Thoracic aorta (tissue), 2 donors: Measurements from ENCODE around the gene GTF3C4. TPM values are rescaled to one million over a fixed set of nuclear protein-coding genes. Genes with fewer than 3 reads are reported as not detected.

Experiments
- ATAC-seq: fragments of 150-250 bp; one replicate; pipeline ENCODE4 v1.8.0; 2017; ENCODE audit warnings: low read depth; ENCODE audit not compliant: insufficient number of reproducible peaks, low FRiP score
- DNase-seq: peaks from one replicate; pipeline ENCODE4 v3.0.0-alpha.2; 2020; ENCODE audit warnings: low spot score
- H3K27ac ChIP-seq, 2 donors: fragments of 200-600 bp; sonication (generic); 1 replicate in 1 of 2; 2 replicates in 1 of 2; pipeline ENCODE4 v1.5.1; 2016; ENCODE audit warnings: mild to moderate bottlenecking in 2 of 2, moderate library complexity in 2 of 2
- H3K27me3 ChIP-seq: fragments of 200-600 bp; sonication (generic); replicated peaks from 2 replicates; pipeline ENCODE4 v1.6.0; 2016; ENCODE audit warnings: mild to moderate bottlenecking; ENCODE audit not compliant: insufficient read depth
- H3K36me3 ChIP-seq: fragments of 200-600 bp; sonication (generic); one replicate; pipeline ENCODE4 v1.5.1; 2016
- H3K4me1 ChIP-seq, 2 donors: fragments of 200-600 bp; sonication (generic); 1 replicate in 1 of 2; 2 replicates in 1 of 2; pipeline versions ENCODE4 v1.5.1 to v1.6.0; 2016; ENCODE audit warnings: low read depth in 2 of 2, mild to moderate bottlenecking in 1 of 2; ENCODE audit not compliant: control insufficient read depth in 1 of 2
- H3K4me3 ChIP-seq: fragments of 200-600 bp; sonication (generic); 2 replicates; pipeline ENCODE4 v1.5.1; 2016; ENCODE audit warnings: mild to moderate bottlenecking
- H3K9me3 ChIP-seq: fragments of 200-600 bp; sonication (generic); 2 replicates; pipeline ENCODE4 v1.5.1; 2016
- total RNA-seq, 2 donors: library from RNA; depleted of rRNA; stranded (reverse); fragments of >200 nt; gene quantifications; one replicate each; pipeline versions ENCODE4 v1.1.0 to v1.2.3, GENCODE V29; 2016
- TF ChIP-seq, protein P1 (sequence below): fragments of 200-600 bp; sonication (generic); IDR thresholded peaks from one replicate; pipeline ENCODE4 v1.5.1; 2019; ENCODE audit warnings: antibody characterized with exemption

Gene GTF3C4
- total RNA-seq, 2 donors from 2014 or later, result 7.2 to 16.4 TPM

DNA sequence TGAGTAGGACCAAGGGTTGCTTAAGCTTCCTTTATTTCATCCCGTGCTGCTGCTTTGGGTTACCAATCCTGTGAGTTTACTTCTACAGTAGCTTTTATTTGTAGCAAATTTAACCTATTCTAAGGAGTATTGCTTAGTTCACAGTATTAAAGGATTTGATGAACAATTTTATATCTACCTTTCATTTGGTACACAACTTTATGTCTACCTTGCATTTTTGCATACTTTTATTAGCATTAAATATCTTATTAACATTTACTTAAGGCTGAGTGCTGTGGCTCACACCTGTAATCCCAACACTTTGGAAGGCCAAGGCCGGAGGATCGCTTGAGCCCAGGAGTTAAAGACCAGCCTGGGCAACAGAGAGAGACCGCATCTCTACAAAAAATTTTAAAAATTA lies 4.2 kb downstream of the GTF3C4 start:
- TF ChIP-seq, protein P1, sequence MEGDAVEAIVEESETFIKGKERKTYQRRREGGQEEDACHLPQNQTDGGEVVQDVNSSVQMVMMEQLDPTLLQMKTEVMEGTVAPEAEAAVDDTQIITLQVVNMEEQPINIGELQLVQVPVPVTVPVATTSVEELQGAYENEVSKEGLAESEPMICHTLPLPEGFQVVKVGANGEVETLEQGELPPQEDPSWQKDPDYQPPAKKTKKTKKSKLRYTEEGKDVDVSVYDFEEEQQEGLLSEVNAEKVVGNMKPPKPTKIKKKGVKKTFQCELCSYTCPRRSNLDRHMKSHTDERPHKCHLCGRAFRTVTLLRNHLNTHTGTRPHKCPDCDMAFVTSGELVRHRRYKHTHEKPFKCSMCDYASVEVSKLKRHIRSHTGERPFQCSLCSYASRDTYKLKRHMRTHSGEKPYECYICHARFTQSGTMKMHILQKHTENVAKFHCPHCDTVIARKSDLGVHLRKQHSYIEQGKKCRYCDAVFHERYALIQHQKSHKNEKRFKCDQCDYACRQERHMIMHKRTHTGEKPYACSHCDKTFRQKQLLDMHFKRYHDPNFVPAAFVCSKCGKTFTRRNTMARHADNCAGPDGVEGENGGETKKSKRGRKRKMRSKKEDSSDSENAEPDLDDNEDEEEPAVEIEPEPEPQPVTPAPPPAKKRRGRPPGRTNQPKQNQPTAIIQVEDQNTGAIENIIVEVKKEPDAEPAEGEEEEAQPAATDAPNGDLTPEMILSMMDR, result no peak
- no peak for ATAC-seq
- no peaks in the 10 kb centered on the region for H3K9me3 ChIP-seq
- H3K27ac ChIP-seq, result no peak overlapping the region
- H3K27me3 ChIP-seq, result no peaks in the 10 kb centered on the region
- no peak for DNase-seq
- no peak overlapping the region for H3K4me3 ChIP-seq
- H3K4me1 ChIP-seq, result peaks cover 11 to 47% of the 10 kb centered on the region in 2 donors
- H3K36me3 ChIP-seq, result peaks cover 16% of the 10 kb centered on the region

DNA sequence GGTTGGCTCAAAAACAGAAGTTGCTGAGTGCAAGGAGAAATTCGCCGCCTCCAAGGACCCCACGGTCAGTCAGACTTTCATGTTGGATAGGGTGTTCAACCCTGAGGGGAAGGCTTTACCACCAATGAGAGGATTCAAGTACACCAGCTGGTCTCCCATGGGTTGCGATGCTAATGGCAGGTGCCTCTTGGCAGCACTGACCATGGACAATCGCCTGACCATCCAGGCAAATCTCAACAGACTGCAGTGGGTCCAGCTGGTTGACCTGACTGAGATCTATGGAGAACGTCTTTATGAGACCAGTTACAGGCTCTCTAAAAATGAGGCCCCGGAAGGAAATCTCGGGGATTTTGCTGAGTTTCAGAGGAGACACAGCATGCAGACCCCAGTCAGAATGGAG lies 7.7 kb downstream of the GTF3C4 start:
- H3K4me1 ChIP-seq, result peaks cover 3 to 27% of the 10 kb centered on the region in 2 donors
- TF ChIP-seq, protein P1, result no peak
- ATAC-seq (no peak), DNase-seq (no peak)
- H3K36me3 ChIP-seq, result peaks cover 20% of the 10 kb centered on the region
- H3K27me3 ChIP-seq, result no peaks in the 10 kb centered on the region
- H3K4me3 ChIP-seq, result no peak overlapping the region
- no peaks in the 10 kb centered on the region for H3K9me3 ChIP-seq
- no peak overlapping the region for H3K27ac ChIP-seq

DNA sequence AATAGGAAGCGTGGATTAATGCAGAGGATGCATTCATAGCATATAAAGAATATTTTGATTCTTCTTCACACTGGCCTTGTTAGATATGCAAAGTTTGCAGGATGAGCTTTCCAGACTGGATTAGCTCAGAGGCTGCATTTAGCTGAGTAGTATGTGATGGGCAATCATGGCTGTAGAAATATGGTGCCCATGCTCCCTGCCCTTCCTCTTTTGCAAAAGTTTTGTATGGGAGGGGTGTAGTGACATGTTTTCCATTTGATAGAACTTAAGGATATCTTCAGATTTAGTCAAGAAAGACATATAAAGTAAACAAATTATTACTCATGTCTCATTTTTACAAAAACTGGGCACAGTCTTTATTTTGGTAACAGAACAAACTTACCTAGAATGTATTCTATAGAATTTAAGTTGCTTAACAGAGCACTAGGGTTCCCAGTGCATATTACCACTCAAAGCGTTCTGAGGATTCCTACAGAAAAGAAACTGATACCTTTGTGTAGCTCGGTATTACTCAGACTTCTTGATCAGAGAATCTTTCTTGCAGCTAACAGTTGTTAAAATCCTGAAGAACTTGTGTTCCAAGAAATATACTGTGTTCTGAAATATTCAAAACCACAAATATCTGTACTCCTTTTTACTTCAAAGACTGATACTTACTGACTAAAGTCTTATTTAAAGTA lies 9.8 kb downstream of the GTF3C4 start:
- Histone ChIP-seq H3K4me1 (peaks cover 3 to 9% of the 10 kb centered on the region in 2 donors), H3K9me3 (no peaks in the 10 kb centered on the region), H3K27me3 (no peaks in the 10 kb centered on the region), H3K36me3 (peaks cover 31% of the 10 kb centered on the region), H3K27ac (no peak overlapping the region), H3K4me3 (no peak overlapping the region)
- TF ChIP-seq, protein P1, result no peak
- ATAC-seq, result no peak
- DNase-seq, result no peak

DNA sequence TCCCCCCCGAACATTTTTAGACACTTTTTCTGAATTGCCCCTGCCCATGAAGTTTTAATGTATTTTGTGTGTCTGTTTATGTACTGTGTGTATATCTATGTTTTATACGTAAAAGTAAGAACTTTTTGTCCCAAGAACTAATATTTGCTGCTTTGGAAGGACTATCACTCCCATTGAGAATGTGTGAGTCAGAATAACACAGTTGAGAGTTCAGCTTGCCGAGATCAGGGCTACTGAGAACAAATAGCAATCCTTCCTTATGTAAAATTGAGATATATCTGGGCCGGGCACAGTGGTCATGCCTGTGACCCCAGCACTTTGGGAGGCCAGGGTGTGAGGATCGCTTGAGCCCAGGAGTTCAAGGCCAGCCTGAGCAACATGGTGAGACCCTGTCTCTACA lies 11.3 kb downstream of the GTF3C4 start:
- H3K27ac ChIP-seq, result no peak overlapping the region
- no peaks in the 10 kb centered on the region for H3K4me1 ChIP-seq
- no peak for DNase-seq
- peaks cover 31% of the 10 kb centered on the region for H3K36me3 ChIP-seq
- no peaks in the 10 kb centered on the region for H3K9me3 ChIP-seq
- TF ChIP-seq, protein P1, result no peak
- H3K27me3 ChIP-seq, result no peaks in the 10 kb centered on the region
- H3K4me3 ChIP-seq, result no peak overlapping the region
- no peak for ATAC-seq

DNA sequence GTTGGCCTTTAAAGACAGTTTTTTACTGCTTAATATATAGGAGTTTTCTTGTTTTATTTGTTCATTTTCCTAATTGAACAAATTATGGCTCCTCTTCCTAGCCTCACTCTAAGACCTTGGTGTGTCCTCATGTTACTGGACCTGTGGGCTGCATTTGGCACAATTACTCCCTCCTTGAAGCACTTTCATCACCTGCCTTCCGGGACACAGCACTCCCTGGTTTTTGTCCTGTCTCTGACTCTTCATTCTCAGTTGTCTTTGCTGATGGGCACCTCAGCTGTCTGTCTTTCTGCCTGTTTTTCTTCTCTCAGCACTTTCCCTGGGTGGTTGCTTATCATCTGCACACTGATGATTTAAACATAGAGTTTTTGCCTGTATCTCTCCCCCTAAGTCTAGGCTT lies 13.6 kb downstream of the GTF3C4 start:
- ATAC-seq (no peak), DNase-seq (no peak)
- Histone ChIP-seq H3K4me3 (no peak overlapping the region), H3K27ac (no peak overlapping the region), H3K36me3 (peaks cover 25% of the 10 kb centered on the region), H3K9me3 (no peaks in the 10 kb centered on the region), H3K27me3 (no peaks in the 10 kb centered on the region), H3K4me1 (no peaks in the 10 kb centered on the region)
- TF ChIP-seq, protein P1, result no peak
